ENCODE measurements around the gene ATF1.
A peak's percentile ranks its signal among the peaks of the same experiment; 100 is the strongest.

ATF1 gene

DNA sequence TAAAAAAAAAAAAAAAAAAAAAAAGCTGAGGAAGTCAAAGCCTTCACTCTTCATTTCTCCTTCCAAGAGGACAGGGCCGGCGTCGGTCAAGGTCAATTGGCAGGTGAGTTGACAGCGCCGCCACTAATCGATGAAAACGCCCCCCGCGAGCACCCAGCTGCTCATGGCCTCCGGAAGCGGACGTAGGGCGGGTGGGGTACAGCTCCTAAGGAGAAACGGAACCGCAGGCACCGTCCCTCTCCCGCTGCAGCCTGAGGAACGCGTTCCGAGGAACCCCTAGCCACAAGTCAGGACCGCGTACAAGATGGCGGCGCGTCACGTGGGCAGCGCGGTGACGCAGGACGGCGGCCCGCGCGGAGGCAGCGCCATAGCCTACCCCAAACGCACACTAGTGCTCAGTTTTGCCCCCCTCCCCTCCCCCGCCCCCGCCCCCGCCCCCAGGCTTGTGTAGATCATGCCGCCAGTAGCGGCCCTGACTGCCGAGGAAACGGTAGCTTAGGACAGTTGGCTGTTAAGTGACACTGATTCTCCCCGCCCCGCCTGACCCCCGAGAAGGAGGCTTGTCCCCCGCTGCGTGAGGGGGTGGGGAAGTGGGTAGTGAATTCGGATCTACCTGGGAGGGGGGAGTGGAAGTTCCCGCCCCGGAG, at the start of gene ATF1:
Gene ATF1, plus strand, starts transcription at position 463 of the 647 bp plus-strand sequence. CDS start 16,045 bp downstream, outside the sequence.
- peak; percentile 93 for DNase-seq

DNA sequence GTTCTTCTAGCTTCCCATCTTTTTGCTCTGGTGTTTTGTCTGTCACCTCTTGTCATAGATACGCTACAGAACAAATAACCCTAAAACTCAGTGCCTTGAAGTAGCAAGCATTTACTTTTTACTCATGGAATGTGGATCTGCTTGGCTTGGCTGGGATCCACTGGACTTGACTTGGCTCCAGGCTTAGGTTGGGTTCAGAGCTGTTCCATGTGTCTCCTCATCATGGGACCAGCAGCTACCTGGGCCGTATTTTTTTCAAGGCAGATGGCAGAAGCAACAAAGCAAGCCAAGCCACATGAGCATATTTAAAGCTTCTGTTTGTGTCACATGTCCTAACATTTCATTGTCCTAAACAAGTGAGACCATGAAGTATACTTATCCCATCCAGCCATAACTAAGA, 48.7 kb upstream of the ATF1 start:
- DNase-seq: no peak

DNA sequence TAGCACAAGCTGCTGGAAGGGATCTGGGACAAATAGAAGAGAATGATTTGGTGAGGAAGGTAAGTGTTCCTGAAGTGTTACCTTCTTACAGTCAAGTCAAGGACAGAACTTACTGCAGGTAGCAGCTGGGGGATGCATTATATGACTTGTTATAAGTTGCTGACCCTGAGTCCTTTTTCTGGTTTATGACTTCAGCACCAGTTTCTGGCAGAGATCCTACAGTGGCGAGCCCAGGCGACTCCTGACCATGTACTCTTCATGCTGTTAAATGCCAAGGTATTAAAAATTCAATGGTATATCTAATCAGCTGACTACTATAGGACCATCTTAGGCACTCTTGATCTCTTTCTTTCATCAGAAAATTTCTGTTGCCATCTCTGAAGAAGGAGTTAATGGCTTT, 45.1 kb upstream of the ATF1 start:
- DNase-seq: no peak

DNA sequence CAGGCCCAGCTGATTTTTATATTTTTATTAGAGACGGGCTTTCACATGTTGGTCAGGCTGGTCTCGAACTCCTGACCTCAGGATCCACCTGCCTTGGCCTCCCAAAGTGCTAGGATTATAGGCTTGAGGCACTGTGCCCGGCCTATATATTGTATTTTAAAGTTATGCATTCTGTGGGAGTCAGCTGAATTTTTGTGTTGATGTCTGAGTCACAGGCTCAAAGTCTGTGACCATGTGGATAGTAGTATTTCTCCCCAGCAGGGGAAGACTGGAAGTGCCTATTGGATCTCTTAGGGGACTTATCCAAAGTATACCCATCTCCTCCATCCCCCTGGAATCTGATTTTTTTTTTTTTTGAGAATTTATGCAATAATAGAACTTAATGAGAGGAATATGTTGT, 43.8 kb upstream of the ATF1 start:
- DNase-seq: no peak

DNA sequence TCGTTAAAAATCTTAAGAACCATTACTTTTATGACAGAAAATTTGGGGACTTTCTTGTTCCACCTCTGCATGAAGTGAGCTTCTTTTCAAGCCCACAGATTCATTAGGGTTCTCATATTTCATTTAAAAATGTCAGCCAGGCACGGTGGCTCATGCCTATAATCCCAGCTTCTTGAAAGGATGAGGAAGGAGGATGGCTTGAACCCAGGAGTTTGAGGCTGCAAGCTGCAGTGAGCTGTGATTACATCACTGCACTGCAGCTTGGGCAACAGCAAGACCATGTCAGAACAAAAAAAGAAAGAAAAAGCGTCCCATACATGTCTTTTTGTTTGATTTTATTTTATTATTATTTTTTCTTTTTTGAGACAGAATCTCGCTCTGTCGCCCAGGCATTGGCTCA, 43.4 kb upstream of the ATF1 start:
- no peak for DNase-seq

DNA sequence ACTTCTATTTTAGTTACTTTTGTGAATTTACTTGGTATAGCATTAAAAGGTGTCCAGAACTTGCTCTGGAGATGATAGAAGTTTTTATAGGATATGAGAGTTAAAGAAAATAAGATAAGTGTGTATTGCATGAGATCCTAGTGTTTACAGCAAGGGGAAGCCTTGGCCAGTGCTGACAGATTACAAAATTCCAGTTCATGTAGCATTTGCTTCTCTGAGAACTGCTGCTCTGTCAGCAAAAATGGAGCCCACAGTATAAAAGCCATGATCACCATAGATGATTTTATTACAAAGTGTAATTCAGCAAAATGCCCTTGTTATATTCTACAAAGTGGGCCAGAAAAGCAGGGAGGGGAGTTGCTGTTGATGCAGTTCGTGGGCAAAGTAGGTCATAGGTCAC, 40.0 kb upstream of the ATF1 start:
- DNase-seq: no peak

DNA sequence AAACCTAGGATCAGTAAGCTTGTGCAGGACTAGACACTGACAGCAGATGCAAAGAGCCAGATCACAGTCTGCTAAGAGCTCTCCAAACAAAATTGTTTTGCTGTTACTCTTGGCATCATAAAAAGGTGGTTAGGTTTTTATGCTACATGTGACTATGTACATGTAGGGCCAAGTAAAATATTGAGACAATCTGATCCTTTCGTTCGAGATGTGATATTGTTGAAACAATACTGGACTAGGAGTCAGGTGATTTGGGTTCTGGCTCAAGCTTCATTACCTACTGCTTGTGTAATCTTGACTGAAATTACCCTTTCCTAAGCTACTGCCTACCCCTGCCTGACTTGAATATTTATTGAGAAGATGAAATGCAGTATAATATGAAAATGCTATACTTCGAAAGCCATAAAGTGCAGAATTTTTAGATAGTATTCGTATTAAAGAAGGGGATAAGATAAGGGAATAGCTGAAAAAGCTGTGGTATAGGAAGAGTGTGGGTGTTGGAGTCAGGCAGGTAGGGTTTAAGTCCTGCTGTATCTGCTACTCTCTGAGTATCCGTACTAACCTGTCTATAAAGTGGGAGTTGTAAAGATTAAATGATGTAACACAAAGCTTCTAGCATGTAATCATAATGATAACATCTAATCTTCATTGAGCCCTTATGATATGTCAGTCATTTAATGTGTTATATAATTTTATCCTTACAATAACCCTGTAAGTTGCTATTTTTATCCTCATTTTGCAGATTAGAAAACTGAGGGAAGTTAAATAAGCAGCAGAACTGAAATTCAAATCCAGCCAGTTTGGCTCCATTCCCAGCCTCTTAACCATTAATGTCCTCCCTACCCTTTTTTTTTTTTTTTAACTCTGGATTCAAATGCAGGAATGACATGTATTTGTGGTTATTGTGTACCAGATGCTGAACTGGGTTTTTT, 38.6 kb upstream of the ATF1 start:
- no peak for DNase-seq

DNA sequence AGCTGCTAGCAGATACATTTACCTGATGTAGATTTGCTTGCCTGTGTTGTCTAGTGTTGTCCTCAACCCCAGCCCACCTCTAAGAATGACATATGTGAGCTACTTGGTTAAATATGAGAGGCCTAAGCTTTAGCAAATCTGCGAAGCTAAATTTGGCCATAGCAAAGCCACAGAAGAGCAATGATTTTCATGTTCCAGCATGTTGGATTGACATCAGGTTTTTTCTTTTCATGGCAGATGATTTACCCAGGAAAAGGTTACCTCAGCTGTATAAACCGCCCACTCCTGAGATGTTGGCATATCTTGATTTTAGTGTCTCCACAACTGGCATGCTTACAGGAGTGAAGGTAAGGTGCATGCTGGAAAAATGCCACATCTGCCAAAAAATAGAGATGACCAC, 36.4 kb upstream of the ATF1 start:
- DNase-seq: no peak

DNA sequence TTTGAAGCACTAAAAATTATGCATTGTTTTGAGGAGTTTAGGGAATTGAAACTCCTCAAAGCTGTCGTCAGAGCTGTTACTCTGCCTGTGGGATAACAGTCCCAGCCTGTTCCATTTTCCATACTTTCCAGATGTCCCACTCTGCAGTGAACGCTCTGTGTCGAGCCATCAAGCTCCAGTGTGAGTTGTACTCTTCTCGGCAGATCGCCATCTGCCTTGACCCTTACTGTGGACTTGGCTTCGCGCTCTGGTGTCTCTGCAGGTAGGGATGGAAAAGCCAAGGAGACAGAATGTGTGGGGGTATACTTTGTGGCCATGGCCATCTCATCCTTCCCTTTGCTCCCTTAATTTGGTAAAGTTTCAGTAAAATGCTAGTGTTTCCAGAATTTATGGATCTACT, 35.5 kb upstream of the ATF1 start:
- DNase-seq: no peak

DNA sequence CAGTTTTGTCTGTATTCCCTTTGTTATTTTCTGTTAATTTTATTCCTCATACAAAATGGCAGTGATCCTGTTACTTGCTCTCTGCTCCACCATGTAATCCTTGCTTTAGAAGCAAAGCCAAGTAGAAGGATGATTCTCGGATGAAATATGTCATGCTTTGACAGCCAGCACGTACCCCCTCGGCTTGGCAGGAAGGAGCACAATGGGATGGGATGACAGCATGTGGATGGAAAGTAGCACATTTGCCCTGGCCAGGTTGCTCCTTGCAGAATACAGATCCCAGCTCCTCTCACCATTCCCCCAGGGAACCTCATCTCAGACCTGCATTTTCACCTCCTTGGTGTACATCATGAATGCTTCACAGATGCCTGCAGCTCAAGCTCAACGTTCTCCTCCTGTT, 35.1 kb upstream of the ATF1 start:
- no peak for DNase-seq

DNA sequence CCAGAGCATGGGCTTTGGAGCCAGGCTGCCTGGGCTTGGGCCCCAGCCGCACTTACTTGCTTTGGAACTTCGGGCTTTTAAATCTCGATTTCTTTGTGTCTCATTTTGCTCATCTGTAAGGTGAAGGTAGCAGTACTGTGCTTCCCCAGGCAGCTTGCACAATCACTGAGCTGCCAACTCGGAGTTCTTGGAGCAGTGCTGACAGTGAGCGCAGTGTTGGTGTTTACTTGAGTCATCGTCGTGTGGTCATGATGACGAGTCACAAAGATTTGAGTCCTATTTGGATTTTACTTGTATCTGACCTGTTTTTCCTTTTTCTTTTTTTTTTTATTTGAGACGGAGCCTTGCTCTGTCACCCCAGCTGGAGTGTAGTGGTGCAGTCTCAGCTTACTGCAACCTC, 31.3 kb upstream of the ATF1 start:
- no peak for DNase-seq

DNA sequence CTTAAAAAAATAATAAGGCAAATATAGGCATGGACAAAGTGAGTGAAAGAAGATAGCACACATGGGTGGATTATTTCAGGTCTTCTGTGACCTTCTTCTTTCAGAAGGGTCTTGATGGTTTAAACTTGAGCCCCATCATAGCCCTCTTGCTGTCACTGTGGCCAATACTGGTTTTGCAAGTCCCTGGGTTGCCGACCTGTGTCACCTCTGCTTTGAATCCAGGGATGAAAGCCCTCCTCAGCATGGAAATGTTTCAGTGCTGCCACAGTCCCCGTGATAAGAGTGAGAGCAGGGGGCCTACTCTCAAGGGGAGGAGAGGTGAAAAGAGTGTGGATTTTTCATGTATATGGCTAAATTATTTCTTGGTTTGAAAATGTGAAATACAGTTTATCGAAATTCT, 30.2 kb upstream of the ATF1 start:
- no peak for DNase-seq

DNA sequence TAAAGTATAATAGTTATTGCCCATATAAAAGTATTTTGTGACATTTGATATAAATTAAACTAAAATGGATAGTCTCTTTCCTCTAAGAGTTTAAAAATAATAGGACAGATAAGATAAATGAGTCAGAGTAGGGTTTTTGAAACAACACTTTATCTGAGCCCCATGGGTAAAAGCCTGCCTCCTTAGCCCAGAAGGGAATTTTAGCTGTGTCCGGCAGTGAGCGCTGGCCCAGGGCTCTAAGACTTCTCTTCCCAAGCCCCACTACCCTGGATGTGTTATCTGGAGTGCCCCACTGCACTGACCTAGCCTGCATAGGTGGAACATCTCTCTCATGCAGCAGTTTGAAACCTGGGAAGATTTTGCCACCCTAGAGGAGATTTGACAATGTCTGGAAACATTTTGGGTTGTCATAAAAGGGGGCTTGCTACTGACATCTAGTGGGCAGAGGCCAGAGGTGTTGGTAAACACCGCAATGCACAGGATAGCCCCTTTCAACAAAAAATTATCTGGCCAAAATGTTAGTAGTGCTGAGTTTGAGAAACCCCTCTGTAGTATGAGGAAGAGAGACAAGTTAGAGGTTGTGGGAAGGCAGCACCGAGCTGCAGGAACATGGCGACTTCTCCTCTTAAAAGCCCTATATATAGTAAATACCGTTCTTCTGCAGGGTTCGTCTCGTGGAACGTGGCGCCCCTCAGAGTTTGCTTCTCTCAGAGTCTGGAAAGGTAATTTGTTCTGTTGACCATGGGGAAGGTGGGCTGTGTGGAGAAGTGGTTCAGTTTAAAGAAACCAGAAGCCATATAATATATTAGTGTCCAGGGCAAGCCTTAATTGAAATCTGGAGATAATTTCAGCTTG, 29.3 kb upstream of the ATF1 start:
- DNase-seq: no peak

DNA sequence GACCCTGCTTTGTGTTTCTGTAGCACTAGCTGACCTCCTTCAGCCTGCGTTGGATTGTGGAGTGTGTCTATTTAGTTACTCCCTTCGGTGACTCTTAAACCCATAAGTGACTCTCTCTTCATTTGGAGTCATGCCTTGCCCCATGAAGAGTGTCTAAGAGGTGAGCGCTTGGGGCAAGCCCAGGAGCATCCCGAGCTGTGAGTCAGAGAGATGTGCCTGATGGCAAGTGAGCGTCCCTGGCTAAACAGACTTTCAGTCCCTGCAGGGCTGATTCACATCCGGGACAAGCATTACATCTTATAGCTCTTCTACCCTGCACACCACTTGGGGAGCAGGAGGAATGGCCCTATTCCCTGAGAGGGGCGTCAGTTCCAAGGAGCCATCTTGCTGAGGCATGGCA, 24.3 kb upstream of the ATF1 start:
- peak; percentile 46 for DNase-seq

DNA sequence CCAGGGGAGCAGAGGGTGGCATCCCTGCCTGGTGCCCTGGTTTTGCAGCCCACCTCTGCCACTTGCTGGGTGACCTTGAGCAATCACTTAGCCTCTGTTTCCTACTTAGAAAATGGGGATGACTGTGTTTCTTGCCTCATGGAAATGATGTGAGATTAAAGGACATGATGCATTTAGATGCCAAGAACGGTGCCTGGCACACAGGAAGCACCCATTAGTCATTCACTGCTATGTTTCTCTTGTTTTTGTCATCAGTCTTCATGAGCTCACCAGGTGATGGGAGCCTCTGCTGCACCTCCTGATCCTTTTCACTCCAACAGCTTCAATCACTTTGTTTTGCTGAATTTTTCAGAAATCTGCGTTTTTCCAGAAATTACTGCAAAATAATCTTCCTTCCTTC, 23.6 kb upstream of the ATF1 start:
- peak; percentile 43 for DNase-seq

DNA sequence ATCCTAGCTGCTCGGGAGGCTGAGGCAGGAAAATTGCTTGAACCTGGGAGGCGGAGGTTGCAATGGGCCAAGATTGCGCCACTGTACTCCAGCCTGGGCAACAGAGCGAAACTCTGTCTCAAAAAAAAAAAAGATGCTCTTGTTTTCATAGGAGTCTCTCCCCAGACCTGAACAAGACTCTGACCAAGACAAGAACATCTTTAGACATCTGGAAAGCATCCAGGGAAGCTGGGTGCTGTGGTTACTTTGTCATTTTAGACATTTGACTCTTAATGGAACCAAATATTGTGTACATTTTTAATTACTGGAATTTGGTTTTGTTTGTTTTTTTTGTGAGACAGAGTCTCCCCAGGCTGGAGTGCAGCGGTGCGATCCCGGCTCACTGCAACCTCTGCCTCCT, 21.1 kb upstream of the ATF1 start:
- no peak for DNase-seq

DNA sequence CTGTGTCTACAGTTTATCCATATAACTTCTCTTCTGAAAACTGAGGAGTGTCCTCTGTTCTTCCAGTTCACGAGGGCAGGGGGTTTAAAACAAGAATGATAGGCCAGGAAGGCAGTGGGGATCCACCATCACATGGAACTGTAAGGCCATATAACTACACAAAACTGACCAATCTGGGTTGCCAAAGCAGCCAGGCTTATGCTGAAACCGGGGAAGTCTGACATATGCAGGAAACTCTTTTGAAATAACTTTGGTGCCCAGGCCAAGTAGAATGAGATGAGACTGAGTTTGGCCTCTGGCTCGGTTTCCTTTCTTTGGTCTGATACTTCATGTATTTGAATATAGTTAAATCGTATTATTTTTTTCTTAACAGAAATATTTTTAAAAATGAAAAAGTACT, 18.0 kb upstream of the ATF1 start:
- peak; percentile 12 for DNase-seq

DNA sequence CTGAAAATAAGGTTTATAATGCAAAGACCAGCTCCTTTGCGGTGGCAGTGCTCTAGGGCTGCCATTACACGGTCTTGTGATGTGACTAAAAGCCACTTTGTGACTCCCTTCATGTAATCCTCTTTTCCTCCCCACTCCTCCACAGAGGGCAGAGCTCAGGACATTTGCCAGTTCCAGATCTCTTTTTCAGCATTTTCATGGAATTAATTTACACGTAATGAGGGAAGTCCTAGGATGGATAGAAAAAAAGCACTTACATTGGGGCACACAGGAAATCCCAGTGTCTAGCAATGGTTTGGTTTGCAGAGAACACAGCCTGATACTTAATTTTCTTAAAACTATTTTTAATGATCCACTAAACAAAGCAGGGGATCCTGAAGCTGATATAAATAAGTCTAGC, 17.5 kb upstream of the ATF1 start:
- DNase-seq: peak; percentile 22

DNA sequence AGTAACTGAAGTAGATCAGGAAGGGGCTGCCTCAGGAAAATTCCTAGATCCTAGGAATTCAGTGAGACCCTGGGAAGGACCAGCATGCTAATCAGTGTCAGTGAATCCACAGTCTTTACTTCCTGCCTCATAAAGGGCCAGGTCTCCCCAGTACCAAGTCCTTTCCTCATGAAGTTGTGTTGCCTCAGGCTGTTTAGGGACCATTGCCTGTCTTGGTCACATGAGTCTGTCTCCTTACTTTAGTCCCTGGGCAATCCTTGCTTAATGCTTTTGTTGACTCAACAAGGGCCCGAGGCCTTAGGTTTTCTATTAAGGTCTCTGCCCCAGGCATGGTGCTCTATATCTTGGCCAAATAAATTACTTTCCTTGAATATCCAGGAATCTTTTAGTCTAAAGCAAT, 16.1 kb upstream of the ATF1 start:
- DNase-seq: no peak

DNA sequence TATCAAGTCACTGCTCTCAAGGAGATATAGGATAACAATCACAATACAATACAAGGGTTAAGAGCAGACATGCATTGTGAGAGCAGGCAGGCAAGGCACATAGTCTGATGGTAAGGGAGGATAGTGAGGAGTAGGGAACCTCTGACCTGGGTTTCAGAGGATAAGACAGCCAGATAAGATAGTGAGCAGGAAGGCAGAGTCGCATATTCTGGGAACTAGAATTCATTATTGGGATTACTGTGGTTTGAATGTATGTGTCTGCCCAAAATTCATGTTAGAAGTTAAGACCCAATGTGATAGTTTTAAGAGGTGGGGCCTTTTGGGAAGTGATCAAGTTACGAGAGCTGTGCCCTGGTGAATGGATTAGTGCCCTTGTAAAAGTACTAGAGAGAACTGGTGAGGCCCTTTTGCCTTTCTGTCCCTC, 14.4 kb upstream of the ATF1 start:
- DNase-seq: peak; percentile 6

DNA sequence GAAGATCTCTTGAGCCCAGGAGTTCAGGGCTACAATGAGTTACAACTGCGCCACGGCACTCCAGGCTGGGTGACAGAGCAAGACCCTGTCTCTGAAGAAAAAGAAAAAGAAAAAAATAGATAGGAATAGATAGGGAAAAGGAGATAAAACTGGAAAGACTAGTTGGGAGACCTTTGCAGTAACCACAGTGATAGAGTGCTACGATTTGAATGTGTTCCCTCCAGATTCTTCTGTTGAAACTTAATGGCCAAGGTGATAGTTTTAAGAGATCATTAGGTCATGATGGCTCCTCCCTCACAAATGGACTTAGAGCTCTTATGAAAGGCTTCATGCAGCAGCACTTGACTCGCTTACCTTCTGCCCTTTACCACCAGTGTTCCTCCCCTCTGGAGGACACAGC, 13.5 kb upstream of the ATF1 start:
- DNase-seq: peak; percentile 23

DNA sequence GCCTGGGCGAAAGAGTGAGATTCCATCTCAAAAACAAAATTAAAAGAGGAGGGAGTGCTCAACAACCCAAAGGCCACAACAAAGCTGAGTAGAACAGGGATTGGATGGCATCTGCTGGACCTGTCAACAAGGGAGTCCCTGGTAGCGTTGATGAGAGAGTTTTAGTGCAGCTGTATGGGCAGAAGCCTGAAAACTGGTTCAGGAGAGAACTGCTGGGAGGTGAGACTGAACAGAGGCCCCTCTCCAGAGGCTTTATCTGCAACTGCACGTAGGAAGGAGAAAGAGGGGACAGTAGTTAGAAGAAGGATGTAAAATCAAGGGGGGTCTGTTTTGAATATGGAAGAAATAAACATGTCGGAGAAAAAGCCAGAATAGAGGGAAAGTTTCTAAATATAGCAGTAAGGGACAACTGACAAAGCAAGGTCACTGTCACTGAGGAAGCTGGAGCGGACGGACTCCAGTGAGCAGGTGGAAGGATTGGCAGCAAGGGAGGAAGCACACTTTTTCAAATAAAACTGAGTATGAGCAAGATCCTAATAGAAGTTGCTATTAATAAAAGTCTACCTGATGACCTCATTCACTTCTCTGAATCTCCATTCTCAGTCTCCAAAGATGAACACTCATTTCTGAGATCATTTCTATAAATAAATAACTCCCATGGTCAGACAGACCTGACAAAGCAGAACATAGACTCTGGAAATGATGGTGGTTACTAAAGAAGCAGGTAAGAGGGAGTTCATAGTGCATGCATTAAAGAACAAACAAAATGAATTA, 11.8 kb upstream of the ATF1 start:
- DNase-seq: no peak
